ENCODE results near the gene TRANK1. TPM values are rescaled to one million over a fixed set of nuclear protein-coding genes. Genes with fewer than 3 reads are reported as not detected.
A peak's percentile ranks its signal among the peaks of the same experiment; 100 is the strongest.
"Not testable (repeated sequence)": the region's sequence is repeated elsewhere in the genome, so short reads cannot be mapped to it uniquely, and the experiment has no call there.

Gene TRANK1
- total RNA-seq, 2 experiments from 2014 or later = 39.2 to 44.8 TPM

DNA sequence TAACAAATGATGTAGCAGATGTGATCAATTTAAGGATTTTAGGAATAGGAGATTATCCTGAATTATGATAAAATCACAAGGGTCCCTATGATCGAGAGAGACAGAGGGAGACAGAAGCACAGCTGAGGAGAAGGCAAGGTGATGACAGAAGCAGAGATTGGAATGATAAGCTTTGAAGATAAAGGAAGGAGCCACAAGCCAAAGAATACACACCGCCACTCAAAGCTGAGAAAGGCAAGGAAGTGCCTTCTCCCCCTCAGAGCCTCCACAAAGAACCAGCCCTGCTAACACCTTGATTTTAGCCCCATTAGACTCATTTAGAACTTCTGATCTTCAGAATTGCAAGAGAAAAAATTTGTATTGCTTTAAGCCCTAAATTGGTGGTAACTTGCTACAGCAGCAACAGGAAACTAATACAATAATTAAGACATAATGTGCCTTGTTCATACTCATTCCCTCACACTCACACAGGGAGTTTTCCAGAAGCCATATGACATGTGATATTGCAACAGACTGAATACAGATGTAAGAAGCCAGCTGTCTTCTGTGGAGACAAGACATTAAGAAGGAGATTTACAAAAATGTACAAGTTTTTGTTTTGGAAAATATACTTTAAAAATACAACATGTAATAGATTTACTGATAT lies 38.2 kb downstream of the TRANK1 start:
- Histone ChIP-seq H3K36me3 (ENCODE audit: insufficient read depth, low read length) (peaks cover 21% of the 10 kb centered on the region), H3K27ac (ENCODE audit: low read depth in 1 of 2, low read length in 2 of 2) (peak overlapping the region; percentile 49 to 84), H3K4me3 (ENCODE audit: low read length) (peak overlapping the region; percentile 62), H3K4me1 (ENCODE audit: insufficient read depth, low read length) (peaks cover 59% of the 10 kb centered on the region), H3K27me3 (ENCODE audit: control insufficient read depth in 1 of 2, insufficient read depth in 2 of 2, low read length in 2 of 2) (no peaks in the 10 kb centered on the region), H3K9me3 (ENCODE audit: control insufficient read depth in 1 of 2, insufficient read depth in 1 of 2, low read length in 2 of 2) (no peaks in the 10 kb centered on the region)
- Mint-ChIP-seq H3K27me3 (no peaks in the 10 kb centered on the region), H3K4me1 (ENCODE audit: low read depth) (peaks cover 64% of the 10 kb centered on the region), H3K9me3 (no peaks in the 10 kb centered on the region), H3K27ac (peak overlapping the region; percentile 93), H3K4me3 (peak overlapping the region; percentile 84), H3K36me3 (ENCODE audit: low read depth) (peaks cover 30% of the 10 kb centered on the region)
- DNase-seq (peak in 4 of 14 experiments; percentile 44 to 59 (median 56)), ATAC-seq (ENCODE audit: poor library complexity) (peak; percentile 33)
- CTCF ChIA-PET = interaction anchor here (1.4 to 3.0 kb wide), 4 partner anchors 18 to 51 kb away, joined by 5 to 17 read pairs (median 7); partner anchors contain the start of gene TRANK1
- POLR2A ChIA-PET = interaction anchor here (0.9 to 4.2 kb wide), 8 partner anchors 13 to 86 kb away, joined by 3 to 53 read pairs (median 12); partner anchors contain the start of genes EPM2AIP1, MLH1 and TRANK1
- TF ChIP-seq, protein P1, sequence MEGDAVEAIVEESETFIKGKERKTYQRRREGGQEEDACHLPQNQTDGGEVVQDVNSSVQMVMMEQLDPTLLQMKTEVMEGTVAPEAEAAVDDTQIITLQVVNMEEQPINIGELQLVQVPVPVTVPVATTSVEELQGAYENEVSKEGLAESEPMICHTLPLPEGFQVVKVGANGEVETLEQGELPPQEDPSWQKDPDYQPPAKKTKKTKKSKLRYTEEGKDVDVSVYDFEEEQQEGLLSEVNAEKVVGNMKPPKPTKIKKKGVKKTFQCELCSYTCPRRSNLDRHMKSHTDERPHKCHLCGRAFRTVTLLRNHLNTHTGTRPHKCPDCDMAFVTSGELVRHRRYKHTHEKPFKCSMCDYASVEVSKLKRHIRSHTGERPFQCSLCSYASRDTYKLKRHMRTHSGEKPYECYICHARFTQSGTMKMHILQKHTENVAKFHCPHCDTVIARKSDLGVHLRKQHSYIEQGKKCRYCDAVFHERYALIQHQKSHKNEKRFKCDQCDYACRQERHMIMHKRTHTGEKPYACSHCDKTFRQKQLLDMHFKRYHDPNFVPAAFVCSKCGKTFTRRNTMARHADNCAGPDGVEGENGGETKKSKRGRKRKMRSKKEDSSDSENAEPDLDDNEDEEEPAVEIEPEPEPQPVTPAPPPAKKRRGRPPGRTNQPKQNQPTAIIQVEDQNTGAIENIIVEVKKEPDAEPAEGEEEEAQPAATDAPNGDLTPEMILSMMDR (IDR thresholded peaks at IDR 0.05) = no peak
- intact Hi-C loops (cut with DNase I, micrococcal nuclease) = loop anchor here (1.0 to 10.0 kb wide), 5 partner anchors 10 to 88 kb away; no protein-coding TSS in a partner anchor

DNA sequence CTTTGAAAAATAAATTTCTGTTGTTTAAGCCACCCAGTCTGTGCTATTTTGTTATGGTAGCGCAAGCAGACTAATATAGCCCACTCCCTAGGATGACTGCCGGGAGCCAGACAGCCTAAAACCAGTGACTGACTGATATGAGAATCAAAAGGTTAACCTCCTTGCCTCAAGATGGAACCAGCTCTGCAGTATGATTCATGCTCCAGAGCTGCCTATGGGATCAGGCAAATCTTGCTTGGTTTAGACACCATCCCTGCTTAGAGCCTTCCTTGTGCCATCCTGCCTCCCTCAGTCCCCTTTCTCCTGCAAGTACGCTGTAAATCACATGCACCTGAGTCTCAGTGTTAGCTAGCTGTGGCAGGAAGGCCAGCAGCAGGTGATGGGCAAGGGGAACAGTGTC lies 39.3 kb downstream of the TRANK1 start:
- no peaks in the 10 kb centered on the region for H3K9me3 Mint-ChIP-seq
- Histone ChIP-seq H3K36me3 (ENCODE audit: insufficient read depth, low read length) (peaks cover 22% of the 10 kb centered on the region), H3K4me1 (ENCODE audit: insufficient read depth, low read length) (peaks cover 68% of the 10 kb centered on the region), H3K27me3 (ENCODE audit: control insufficient read depth in 1 of 2, insufficient read depth in 2 of 2, low read length in 2 of 2) (no peaks in the 10 kb centered on the region), H3K27ac (ENCODE audit: low read depth in 1 of 2, low read length in 2 of 2) (peak overlapping the region in 1 of 2 donors; percentile 9), H3K9me3 (ENCODE audit: control insufficient read depth in 1 of 2, insufficient read depth in 1 of 2, low read length in 2 of 2) (no peaks in the 10 kb centered on the region), H3K4me3 (ENCODE audit: low read length) (peak overlapping the region; percentile 62)
- intact Hi-C loops (cut with DNase I, micrococcal nuclease) = loop anchor here in 1 of 2 experiments (5.0 to 10.0 kb wide), 2 partner anchors 37 to 61 kb away; no protein-coding TSS in a partner anchor
- H3K4me3 Mint-ChIP-seq = peak overlapping the region; percentile 84
- ChIA-PET CTCF (interaction anchor here (0.9 to 3.0 kb wide), 5 partner anchors 12 to 53 kb away, joined by 3 to 17 read pairs (median 6); partner anchors contain the start of gene TRANK1), POLR2A (interaction anchor here (0.9 to 4.2 kb wide), 6 partner anchors 12 to 87 kb away, joined by 4 to 53 read pairs (median 27); partner anchors contain the start of genes EPM2AIP1, MLH1 and TRANK1)
- DNase-seq (no peak), ATAC-seq (ENCODE audit: poor library complexity) (no peak)
- H3K27ac Mint-ChIP-seq = peak overlapping the region; percentile 93
- TF ChIP-seq, protein P1 (IDR thresholded peaks at IDR 0.05) = no peak
- H3K36me3 Mint-ChIP-seq (ENCODE audit: low read depth) = peaks cover 41% of the 10 kb centered on the region
- peaks cover 75% of the 10 kb centered on the region for H3K4me1 Mint-ChIP-seq (ENCODE audit: low read depth)
- no peaks in the 10 kb centered on the region for H3K27me3 Mint-ChIP-seq

DNA sequence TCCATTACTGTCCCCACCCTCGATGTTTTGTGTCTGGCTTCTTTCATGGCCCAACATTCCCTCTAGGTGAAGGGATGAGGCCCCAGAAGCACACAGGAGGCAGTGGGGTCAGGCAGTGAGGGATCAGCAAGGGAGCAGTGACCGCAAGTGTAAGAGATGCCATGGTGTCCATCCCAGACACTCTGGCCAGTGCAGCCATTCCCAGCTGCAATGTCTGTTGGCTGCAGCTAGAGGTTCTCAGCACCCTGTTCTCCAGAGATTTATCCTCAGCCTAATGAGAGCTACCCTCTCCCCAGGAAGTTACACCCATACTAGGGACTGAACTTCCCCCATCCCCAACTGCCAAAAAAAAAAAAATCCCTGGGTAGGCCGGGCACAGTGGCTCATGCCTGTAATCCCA lies 40.2 kb downstream of the TRANK1 start:
- Mint-ChIP-seq H3K27me3 (no peaks in the 10 kb centered on the region), H3K27ac (peak overlapping the region; percentile 93), H3K4me1 (ENCODE audit: low read depth) (peaks cover 79% of the 10 kb centered on the region), H3K36me3 (ENCODE audit: low read depth) (peaks cover 50% of the 10 kb centered on the region), H3K9me3 (no peaks in the 10 kb centered on the region), H3K4me3 (peak overlapping the region; percentile 52)
- TF ChIP-seq, protein P1 (IDR thresholded peaks at IDR 0.05) = no peak
- POLR2A ChIA-PET = interaction anchor here (1.3 to 4.2 kb wide), 4 partner anchors 11 to 88 kb away, joined by 3 to 53 read pairs (median 27); partner anchors contain the start of genes EPM2AIP1, MLH1 and TRANK1
- Histone ChIP-seq H3K27ac (ENCODE audit: low read depth in 1 of 2, low read length in 2 of 2) (peak overlapping the region in 1 of 2 donors; percentile 17), H3K4me1 (ENCODE audit: insufficient read depth, low read length) (peaks cover 75% of the 10 kb centered on the region), H3K9me3 (ENCODE audit: control insufficient read depth in 1 of 2, insufficient read depth in 1 of 2, low read length in 2 of 2) (no peaks in the 10 kb centered on the region), H3K4me3 (ENCODE audit: low read length) (no peak overlapping the region), H3K27me3 (ENCODE audit: control insufficient read depth in 1 of 2, insufficient read depth in 2 of 2, low read length in 2 of 2) (no peaks in the 10 kb centered on the region), H3K36me3 (ENCODE audit: insufficient read depth, low read length) (peaks cover 31% of the 10 kb centered on the region)
- ATAC-seq (ENCODE audit: poor library complexity) = no peak
- intact Hi-C loops (cut with DNase I, micrococcal nuclease) = loop anchor here in 1 of 2 experiments (5.0 to 10.0 kb wide), 4 partner anchors 37 to 60 kb away; no protein-coding TSS in a partner anchor
- CTCF ChIA-PET = interaction anchor here (0.5 to 3.0 kb wide), 3 partner anchors 36 to 55 kb away, joined by 3 to 17 read pairs (median 8); no protein-coding TSS in a partner anchor
- DNase-seq = no peak

DNA sequence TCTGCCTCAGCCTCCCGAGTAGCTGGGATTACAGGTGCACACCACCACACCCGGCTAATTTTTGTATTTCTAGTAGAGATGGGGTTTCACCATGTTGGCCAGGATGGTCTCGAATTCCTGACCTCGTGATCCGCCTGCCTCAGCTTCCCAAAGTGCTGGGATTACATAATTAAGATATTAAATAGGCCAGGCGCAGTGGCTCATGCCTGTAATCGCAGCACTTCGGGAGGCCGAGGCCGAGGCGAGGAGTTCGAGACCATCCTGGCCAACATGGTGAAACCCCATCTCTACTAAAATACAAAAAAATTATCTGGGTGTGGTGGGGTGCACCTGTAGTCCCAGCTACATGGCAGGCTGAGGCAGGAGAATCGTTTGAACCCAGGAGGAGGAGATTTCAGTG lies 40.8 kb downstream of the TRANK1 start:
- intact Hi-C loops (cut with DNase I, micrococcal nuclease) = loop anchor here in 1 of 2 experiments (5.0 to 10.0 kb wide), 3 partner anchors 37 to 59 kb away; no protein-coding TSS in a partner anchor
- not testable (repeated sequence) for H3K4me3 Mint-ChIP-seq; H3K27ac ChIP-seq (ENCODE audit: low read depth in 1 of 2, low read length in 2 of 2); ATAC-seq (ENCODE audit: poor library complexity); H3K4me3 ChIP-seq (ENCODE audit: low read length); H3K27me3 Mint-ChIP-seq; H3K9me3 Mint-ChIP-seq; H3K9me3 ChIP-seq (ENCODE audit: control insufficient read depth in 1 of 2, insufficient read depth in 1 of 2, low read length in 2 of 2); DNase-seq; H3K27me3 ChIP-seq (ENCODE audit: control insufficient read depth in 1 of 2, insufficient read depth in 2 of 2, low read length in 2 of 2)
- peaks cover 56% of the 10 kb centered on the region for H3K36me3 Mint-ChIP-seq (ENCODE audit: low read depth)
- Histone ChIP-seq H3K4me1 (ENCODE audit: insufficient read depth, low read length) (peaks cover 72% of the 10 kb centered on the region), H3K36me3 (ENCODE audit: insufficient read depth, low read length) (peaks cover 36% of the 10 kb centered on the region)
- H3K4me1 Mint-ChIP-seq (ENCODE audit: low read depth) = peaks cover 73% of the 10 kb centered on the region
- peak overlapping the region; percentile 93 for H3K27ac Mint-ChIP-seq
- ChIA-PET CTCF (interaction anchor here (0.5 to 3.0 kb wide), 2 partner anchors 54 to 56 kb away, joined by 3 to 17 read pairs; no protein-coding TSS in a partner anchor), POLR2A (interaction anchor here (1.3 kb wide), 1 partner anchor 28 kb away, joined by 3 read pairs; no protein-coding TSS in a partner anchor)
